A549 (cell line): Measurements from ENCODE around the gene GTPBP1. TPM values are rescaled to one million over a fixed set of nuclear protein-coding genes. Genes with fewer than 3 reads are reported as not detected.

Source experiments
- ATAC-seq, 2 experiments: fragments of 200-7000 bp in 1 of 2; fragments of >200 bp in 1 of 2; cut with Nextera tagmentation in 1 of 2; cut with Tn5 transposase in 1 of 2; 3 replicates each; pipeline versions ENCODE4 v1.8.0 to v1.9.1; 2018 to 2020; ENCODE audit warnings: mild to moderate bottlenecking in 1 of 2, moderate library complexity in 1 of 2
- CTCF ChIA-PET: fragments of 300-600 bp; sonication (Branson Sonifier 250); formaldehyde crosslinking; extraction: SDS; loops from one replicate; lab custom pipeline; 2021; ENCODE audit warnings: antibody characterized with exemption, inconsistent platforms; lab: Yijun Ruan, JAX
- POLR2A ChIA-PET: fragments of 350-600 bp; formaldehyde crosslinking; extraction: SDS; loops from one replicate; lab custom pipeline; 2021; ENCODE audit warnings: antibody characterized with exemption, inconsistent platforms; lab: Yijun Ruan, JAX
- DNase-seq, 2 experiments: peaks; one replicate each; pipeline versions ENCODE4 v3.0.0 to v3.0.0-alpha.2; 2011 to 2016; ENCODE audit warnings: low read depth in 1 of 2, low spot score in 1 of 2
- FAIRE-seq: peaks from 2 replicates; lab custom pipeline; 2011; peaks lifted over from hg19 to GRCh38; lab: Jason Lieb, UNC
- H3K27ac ChIP-seq, 2 experiments: fragments of >200 bp; sonication (Bioruptor Twin); formaldehyde crosslinking; 3 replicates each; pipeline ENCODE4 v1.5.1; 2016 to 2017
- H3K4me1 ChIP-seq: fragments of >200 bp; sonication (Bioruptor Twin); formaldehyde crosslinking; 3 replicates; pipeline ENCODE4 v1.6.1; 2016
- H3K4me2 ChIP-seq: fragments of >200 bp; sonication (Bioruptor Twin); formaldehyde crosslinking; 3 replicates; pipeline ENCODE4 v1.6.1; 2016
- H3K4me3 ChIP-seq: fragments of >200 bp; sonication (Bioruptor Twin); formaldehyde crosslinking; 3 replicates; pipeline ENCODE4 v1.5.1; 2016
- H3K9me3 ChIP-seq: fragments of >200 bp; sonication (Bioruptor Twin); formaldehyde crosslinking; 3 replicates; pipeline ENCODE4 v1.6.1; 2016
- BCL3 ChIP-seq: fragments of >200 bp; sonication (Bioruptor Twin); formaldehyde crosslinking; IDR thresholded peaks from 3 replicates; pipeline ENCODE4 v1.6.1; 2016
- BHLHE40 ChIP-seq: IDR thresholded peaks from 2 replicates; pipeline ENCODE4 v1.6.1; 2012; ENCODE audit warnings: low read depth, low read length, inconsistent platforms
- FOSB ChIP-seq: fragments of 250-450 bp; sonication (Bioruptor Pico); IDR thresholded peaks from 2 replicates; pipeline ENCODE4 v1.5.0; 2020; ENCODE audit warnings: mild to moderate bottlenecking, moderate library complexity
- FOXS1 ChIP-seq: fragments of 250-450 bp; sonication (Bioruptor Pico); IDR thresholded peaks from 2 replicates; pipeline ENCODE4 v1.5.0; 2020; ENCODE audit warnings: mild to moderate bottlenecking, moderate library complexity
- HOXB13 ChIP-seq: fragments of 250-450 bp; sonication (Bioruptor Pico); IDR thresholded peaks from 2 replicates; pipeline ENCODE4 v1.5.0; 2020; ENCODE audit warnings: low read depth, mild to moderate bottlenecking, moderate library complexity
- HOXB5 ChIP-seq: fragments of 250-450 bp; sonication (Bioruptor Pico); IDR thresholded peaks from 2 replicates; pipeline ENCODE4 v1.5.0; 2020; ENCODE audit warnings: mild to moderate bottlenecking, moderate library complexity
- JUNB ChIP-seq: fragments of >200 bp; sonication (Bioruptor Twin); formaldehyde crosslinking; IDR thresholded peaks from 2 replicates; pipeline ENCODE4 v1.6.1; 2016
- KDM5A ChIP-seq: fragments of 200-600 bp; sonication (generic); IDR thresholded peaks from 2 replicates; pipeline ENCODE4 v1.6.1; 2016; ENCODE audit warnings: antibody characterized with exemption, mild to moderate bottlenecking
- MAFK ChIP-seq: fragments of 450-650 bp; IDR thresholded peaks from 2 replicates; pipeline ENCODE4 v1.6.1; 2014; ENCODE audit not compliant: partially characterized antibody
- NPAS2 ChIP-seq: fragments of 250-450 bp; sonication (Bioruptor Pico); IDR thresholded peaks from 2 replicates; pipeline ENCODE4 v1.8.0; 2022; ENCODE audit warnings: mild to moderate bottlenecking, moderate library complexity, borderline replicate concordance
- PHF8 ChIP-seq: fragments of 200-600 bp; sonication (generic); IDR thresholded peaks from 2 replicates; pipeline ENCODE4 v1.6.1; 2016; ENCODE audit warnings: low read depth, mild to moderate bottlenecking, antibody characterized with exemption, moderate library complexity, borderline replicate concordance
- POLR2AphosphoS2 ChIP-seq: conservative IDR thresholded peaks from 2 replicates; pipeline ENCODE4 v1.6.1; 2012; ENCODE audit warnings: low read length, improper control_type of control experiment, inconsistent platforms
- REST ChIP-seq: fragments of 200-600 bp; sonication (generic); IDR thresholded peaks from 2 replicates; pipeline ENCODE4 v1.6.1; 2016; ENCODE audit warnings: antibody characterized with exemption, mild to moderate bottlenecking, moderate library complexity
- RNF2 ChIP-seq: fragments of 200-600 bp; sonication (generic); IDR thresholded peaks from 2 replicates; pipeline ENCODE4 v1.6.1; 2016; ENCODE audit warnings: low read depth, mild to moderate bottlenecking, antibody characterized with exemption, moderate library complexity, borderline replicate concordance
- USF2 ChIP-seq: fragments of 450-650 bp; IDR thresholded peaks from 2 replicates; pipeline ENCODE4 v1.6.1; 2014; ENCODE audit warnings: antibody characterized with exemption
- ZC3H11A ChIP-seq: fragments of 450-650 bp; IDR thresholded peaks from 2 replicates; pipeline ENCODE4 v1.6.1; 2014; ENCODE audit warnings: antibody characterized with exemption, mild to moderate bottlenecking
- ZFP36 ChIP-seq: fragments of 450-650 bp; IDR thresholded peaks from 2 replicates; pipeline ENCODE4 v1.6.1; 2014; ENCODE audit warnings: borderline replicate concordance; ENCODE audit not compliant: partially characterized antibody
- ZNF302 ChIP-seq: fragments of 250-450 bp; sonication (Bioruptor Pico); IDR thresholded peaks from 2 replicates; pipeline ENCODE4 v1.9.0; 2021; ENCODE audit warnings: inconsistent platforms, mild to moderate bottlenecking, moderate library complexity
- ZSCAN20 ChIP-seq: fragments of 250-450 bp; sonication (Bioruptor Pico); IDR thresholded peaks from 2 replicates; pipeline ENCODE4 v1.8.0; 2022; ENCODE audit warnings: mild to moderate bottlenecking, moderate library complexity
- WGBS: methylation state at CpG from one replicate; pipeline ENCODE4 v1.1.6; 2017; ENCODE audit errors: missing lambda C conversion rate; 5-methylcytosine and 5-hydroxymethylcytosine counted together
- polyA plus RNA-seq, 4 experiments: library from polyadenylated mRNA; depleted of rRNA in 3 of 4; stranded (reverse); fragments of >200 nt; fragmentation: RNase III in 1 of 4; extraction: RNeasy Plus Mini Kit Qiagen cat#74134 plus additional on column Dnase treatment in 1 of 4; gene quantifications; 2 replicates in 3 of 4; 3 replicates in 1 of 4; pipeline ENCODE4 v1.2.3, GENCODE V29; 2011 to 2017
- TF ChIP-seq, protein P1 (sequence below): fragments of 250-450 bp; sonication (Bioruptor Pico); IDR thresholded peaks from 2 replicates; pipeline ENCODE4 v1.5.0; 2021; ENCODE audit warnings: mild to moderate bottlenecking, moderate library complexity, borderline replicate concordance
- TF ChIP-seq, protein P2 (sequence below): IDR thresholded peaks from 2 replicates; pipeline ENCODE4 v1.6.1; 2012

Gene GTPBP1
- polyA plus RNA-seq, 2 of the 4 experiments (the other 2 are of a cell fraction), result 9.0 to 15.1 TPM

DNA sequence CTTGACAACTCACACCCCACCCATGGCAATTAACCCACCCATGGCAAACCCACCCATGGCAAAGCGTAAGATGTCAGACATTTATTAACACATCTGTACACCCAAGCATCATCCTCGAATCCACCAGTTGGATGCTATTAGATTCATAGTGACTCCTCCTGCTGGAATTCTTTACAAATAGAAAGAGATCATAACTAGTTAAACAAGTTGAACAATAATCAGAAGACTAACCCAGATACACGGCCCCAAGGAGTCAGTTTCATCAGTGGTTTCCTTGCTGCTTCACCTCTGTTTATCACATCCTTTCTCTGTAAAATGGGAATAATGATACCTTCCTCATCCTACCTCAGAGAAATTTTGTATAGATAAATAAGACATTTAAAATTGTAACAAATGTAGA is 5.1 kb downstream of the GTPBP1 start:
- Histone ChIP-seq H3K27ac (no peak overlapping the region), H3K4me1 (peaks cover 13% of the 10 kb centered on the region; the same call in 2 of the 3 replicates), H3K9me3 (no peaks in the 10 kb centered on the region), H3K4me3 (no peak overlapping the region), H3K4me2 (no peak overlapping the region)
- no peak for DNase-seq
- 67% methylated on average over 3 of the region's 3 CpGs for WGBS
- no peak for ATAC-seq
- ChIA-PET POLR2A (no interaction called here), CTCF (interaction anchor here (0.7 kb wide), 1 partner anchor 295 kb away, joined by 3 read pairs; no protein-coding TSS in a partner anchor)
- FAIRE-seq, result no peak
- no peak for TF ChIP-seq USF2

- no peak for ATAC-seq
- no peak for FAIRE-seq
- Histone ChIP-seq H3K4me3 (no peak overlapping the region), H3K27ac (no peak overlapping the region), H3K9me3 (no peaks in the 10 kb centered on the region), H3K4me2 (no peak overlapping the region), H3K4me1 (peaks cover 5% of the 10 kb centered on the region; the same call in 2 of the 3 replicates)
- POLR2A ChIA-PET, result no interaction called here
- WGBS, result 93% methylated on average over 11 of the region's 11 CpGs
- CTCF ChIA-PET, result interaction anchor here (1.1 to 1.4 kb wide), 2 partner anchors 12 to 56 kb away, joined by 4 read pairs; no protein-coding TSS in a partner anchor
- TF ChIP-seq NPAS2 (CRISPR knock-in tag), result no peak
- no peak for TF ChIP-seq REST
- TF ChIP-seq ZC3H11A, result no peak
- no peak for TF ChIP-seq KDM5A
- TF ChIP-seq FOSB (CRISPR knock-in tag), result no peak
- no peak for TF ChIP-seq ZSCAN20 (CRISPR knock-in tag)
- no peak for TF ChIP-seq FOXS1 (CRISPR knock-in tag)
- TF ChIP-seq MAFK, result no peak
- no peak for TF ChIP-seq POLR2AphosphoS2
- no peak for TF ChIP-seq RNF2
- no peak for TF ChIP-seq PHF8
- TF ChIP-seq, protein P1, sequence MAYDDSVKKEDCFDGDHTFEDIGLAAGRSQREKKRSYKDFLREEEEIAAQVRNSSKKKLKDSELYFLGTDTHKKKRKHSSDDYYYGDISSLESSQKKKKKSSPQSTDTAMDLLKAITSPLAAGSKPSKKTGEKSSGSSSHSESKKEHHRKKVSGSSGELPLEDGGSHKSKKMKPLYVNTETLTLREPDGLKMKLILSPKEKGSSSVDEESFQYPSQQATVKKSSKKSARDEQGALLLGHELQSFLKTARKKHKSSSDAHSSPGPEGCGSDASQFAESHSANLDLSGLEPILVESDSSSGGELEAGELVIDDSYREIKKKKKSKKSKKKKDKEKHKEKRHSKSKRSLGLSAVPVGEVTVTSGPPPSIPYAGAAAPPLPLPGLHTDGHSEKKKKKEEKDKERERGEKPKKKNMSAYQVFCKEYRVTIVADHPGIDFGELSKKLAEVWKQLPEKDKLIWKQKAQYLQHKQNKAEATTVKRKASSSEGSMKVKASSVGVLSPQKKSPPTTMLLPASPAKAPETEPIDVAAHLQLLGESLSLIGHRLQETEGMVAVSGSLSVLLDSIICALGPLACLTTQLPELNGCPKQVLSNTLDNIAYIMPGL (CRISPR knock-in tag), result no peak
- TF ChIP-seq ZFP36, result no peak
- TF ChIP-seq, protein P2, sequence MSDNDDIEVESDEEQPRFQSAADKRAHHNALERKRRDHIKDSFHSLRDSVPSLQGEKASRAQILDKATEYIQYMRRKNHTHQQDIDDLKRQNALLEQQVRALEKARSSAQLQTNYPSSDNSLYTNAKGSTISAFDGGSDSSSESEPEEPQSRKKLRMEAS, result no peak
- no peak for TF ChIP-seq HOXB5
- TF ChIP-seq BCL3, result no peak
- no peak for TF ChIP-seq BHLHE40
- TF ChIP-seq ZNF302 (CRISPR knock-in tag), result no peak
- TF ChIP-seq HOXB13 (CRISPR knock-in tag), result no peak
- TF ChIP-seq JUNB, result no peak
- no peak for DNase-seq
Observed at GRCh38 chr22:38712486-38713207, 6.9 kb downstream of the GTPBP1 start.
